ENCODE data around the gene DBT. TPM values are rescaled to one million over a fixed set of nuclear protein-coding genes. Genes with fewer than 3 reads are reported as not detected.

Gene DBT
- total RNA-seq, 1 experiment from 2014 or later, result 20.3 TPM

- Mint-ChIP-seq H3K27ac (peak overlapping the region in 1 of 3 experiments; percentile 37; a peak in 2 of 7 replicates), H3K27me3 (ENCODE audit: low read depth) (no peaks in the 10 kb centered on the region), H3K9me3 (no peaks in the 10 kb centered on the region), H3K36me3 (ENCODE audit: insufficient read depth in 1 of 3, low read depth in 3 of 3) (peaks cover 0 to 6% (median 0%) of the 10 kb centered on the region in 3 experiments; a peak in 2 of 7 replicates), H3K4me1 (peaks cover 4 to 7% of the 10 kb centered on the region in 2 experiments), H3K4me3 (no peak overlapping the region)
- no peak overlapping the region for H2AK5ac ChIP-seq (ENCODE audit: insufficient read length, low read length)
- H3K23ac ChIP-seq (ENCODE audit: insufficient read length, low read depth, low read length), result no peak overlapping the region
- H3K27me3 ChIP-seq (ENCODE audit: insufficient read depth, low read length), result no peaks in the 10 kb centered on the region
- H4K5ac ChIP-seq (ENCODE audit: insufficient read length, low read depth, low read length), result no peak overlapping the region
- WGBS (ENCODE audit: extremely low coverage, insufficient read length, low lambda C conversion rate), result no CpG with 5 or more reads among the region's 1 CpG
- H2BK5ac ChIP-seq (ENCODE audit: insufficient read length, low read length), result no peak overlapping the region
- H3K4me2 ChIP-seq (ENCODE audit: insufficient read depth, insufficient read length, low read length), result peak overlapping the region; percentile 34
- H3K79me2 ChIP-seq (ENCODE audit: insufficient read depth, low read length), result peaks cover 5% of the 10 kb centered on the region; the same call in 1 of the 2 replicates
- H4K91ac ChIP-seq (ENCODE audit: insufficient read length, low read depth, low read length), result no peak overlapping the region
- H3K14ac ChIP-seq (ENCODE audit: insufficient read depth, low read length), result no peak overlapping the region
- H3K79me1 ChIP-seq (ENCODE audit: insufficient read depth, low read depth, low read length, poor library complexity, severe bottlenecking), result peaks cover 9% of the 10 kb centered on the region
- no peaks in the 10 kb centered on the region for H3K9me3 ChIP-seq (ENCODE audit: control insufficient read depth, low read depth, low read length)
- H4K8ac ChIP-seq (replicated peaks; ENCODE audit: insufficient read length, low read depth, low read length), result no peak overlapping the region
- no peak for TF ChIP-seq CTCF (conservative IDR thresholded peaks at IDR 0.05)
- H3K9ac ChIP-seq (ENCODE audit: extremely low read depth, insufficient read length, low read length), result no peak overlapping the region
- DNase-seq, result no peak
- H3K56ac ChIP-seq (ENCODE audit: insufficient read length, low read depth, low read length), result no peak overlapping the region
- H2BK120ac ChIP-seq (ENCODE audit: low read depth, low read length, poor library complexity, severe bottlenecking), result no peak overlapping the region
- no peak overlapping the region for H2AFZ ChIP-seq (ENCODE audit: low read length)
- H3K23me2 ChIP-seq (ENCODE audit: insufficient read length, low read depth, low read length, poor library complexity, severe bottlenecking), result peaks cover 9% of the 10 kb centered on the region
- no peak overlapping the region for H3K4ac ChIP-seq (ENCODE audit: low read depth, low read length)
- no peak overlapping the region for H2BK15ac ChIP-seq (ENCODE audit: low read depth, low read length)
- no peak overlapping the region for H3T11ph ChIP-seq (ENCODE audit: low read length)
- H3K27ac ChIP-seq (ENCODE audit: insufficient read length, low read depth, low read length), result no peak overlapping the region
- H4K20me1 ChIP-seq (ENCODE audit: control insufficient read depth, insufficient read depth, insufficient read length), result no peaks in the 10 kb centered on the region
- no peak overlapping the region for H3K18ac ChIP-seq (ENCODE audit: insufficient read length, low read depth, low read length)
- H3K4me1 ChIP-seq (ENCODE audit: insufficient read depth, low read length), result no peaks in the 10 kb centered on the region; the same call in 1 of the 2 replicates
- no peak overlapping the region for H2BK12ac ChIP-seq (ENCODE audit: insufficient read length, low read depth, low read length)
- H2BK20ac ChIP-seq (ENCODE audit: low read depth, low read length, poor library complexity, severe bottlenecking), result no peak overlapping the region
Observed at GRCh38 chr1:100250264-100250663, 630 bp upstream of the DBT start.

All from H9 (cell line).